Omental fat pad (tissue), 4 donors: ENCODE data around the gene KANK2. TPM values are rescaled to one million over a fixed set of nuclear protein-coding genes. Genes with fewer than 3 reads are reported as not detected.
"Not testable (repeated sequence)": the region's sequence is repeated elsewhere in the genome, so short reads cannot be mapped to it uniquely, and the experiment has no call there.

Source experiments
- ATAC-seq: fragments of 150-250 bp; one replicate; pipeline ENCODE4 v1.9.1; 2016; ENCODE audit warnings: mild to moderate bottlenecking, moderate library complexity; ENCODE audit not compliant: low FRiP score
- DNase-seq: peaks from one replicate; pipeline ENCODE4 v3.0.0-alpha.2; 2019; ENCODE audit warnings: low spot score
- total RNA-seq, 4 donors: library from RNA; depleted of rRNA; stranded (reverse); fragments of >200 nt; gene quantifications; one replicate each; pipeline ENCODE4 v1.1.0, GENCODE V29; 2016
- TF ChIP-seq, protein P1 (sequence below), 3 donors: fragments of 450-650 bp; IDR thresholded peaks; one replicate each; pipeline ENCODE4 v1.5.1; 2016 to 2017; ENCODE audit warnings: antibody characterized with exemption in 3 of 3, mild to moderate bottlenecking in 3 of 3, moderate library complexity in 2 of 3

Gene KANK2
- total RNA-seq, 4 donors from 2014 or later, result 177 to 383 (median 325) TPM

DNA sequence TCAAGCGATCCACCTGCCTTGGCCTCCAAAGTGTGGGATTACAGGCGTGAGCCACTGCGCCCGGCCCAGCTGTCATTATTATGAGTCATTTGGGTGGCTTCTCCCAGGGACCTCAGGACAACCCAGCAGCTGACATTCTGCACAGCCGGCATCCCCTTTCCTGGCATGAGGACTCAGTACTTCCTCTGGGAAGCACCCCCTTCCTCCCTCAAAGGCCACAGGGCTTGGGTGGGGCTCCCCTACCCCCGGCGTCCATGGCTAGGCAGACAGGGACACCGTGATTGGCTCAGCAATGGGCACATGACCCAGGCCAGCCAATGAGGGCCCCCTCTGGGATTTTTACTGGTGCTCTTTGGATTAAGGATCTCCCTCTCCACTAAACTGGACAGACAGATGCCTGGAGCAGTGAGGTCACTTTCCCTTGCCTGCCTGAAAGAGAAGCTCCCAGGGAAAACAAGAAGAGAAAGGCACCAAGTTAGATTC lies 6.0 kb downstream of the KANK2 start:
- TF ChIP-seq, protein P1, sequence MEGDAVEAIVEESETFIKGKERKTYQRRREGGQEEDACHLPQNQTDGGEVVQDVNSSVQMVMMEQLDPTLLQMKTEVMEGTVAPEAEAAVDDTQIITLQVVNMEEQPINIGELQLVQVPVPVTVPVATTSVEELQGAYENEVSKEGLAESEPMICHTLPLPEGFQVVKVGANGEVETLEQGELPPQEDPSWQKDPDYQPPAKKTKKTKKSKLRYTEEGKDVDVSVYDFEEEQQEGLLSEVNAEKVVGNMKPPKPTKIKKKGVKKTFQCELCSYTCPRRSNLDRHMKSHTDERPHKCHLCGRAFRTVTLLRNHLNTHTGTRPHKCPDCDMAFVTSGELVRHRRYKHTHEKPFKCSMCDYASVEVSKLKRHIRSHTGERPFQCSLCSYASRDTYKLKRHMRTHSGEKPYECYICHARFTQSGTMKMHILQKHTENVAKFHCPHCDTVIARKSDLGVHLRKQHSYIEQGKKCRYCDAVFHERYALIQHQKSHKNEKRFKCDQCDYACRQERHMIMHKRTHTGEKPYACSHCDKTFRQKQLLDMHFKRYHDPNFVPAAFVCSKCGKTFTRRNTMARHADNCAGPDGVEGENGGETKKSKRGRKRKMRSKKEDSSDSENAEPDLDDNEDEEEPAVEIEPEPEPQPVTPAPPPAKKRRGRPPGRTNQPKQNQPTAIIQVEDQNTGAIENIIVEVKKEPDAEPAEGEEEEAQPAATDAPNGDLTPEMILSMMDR (IDR thresholded peaks at IDR 0.05), result no peak
- DNase-seq, result peak; percentile 39
- peak; percentile 58 for ATAC-seq

DNA sequence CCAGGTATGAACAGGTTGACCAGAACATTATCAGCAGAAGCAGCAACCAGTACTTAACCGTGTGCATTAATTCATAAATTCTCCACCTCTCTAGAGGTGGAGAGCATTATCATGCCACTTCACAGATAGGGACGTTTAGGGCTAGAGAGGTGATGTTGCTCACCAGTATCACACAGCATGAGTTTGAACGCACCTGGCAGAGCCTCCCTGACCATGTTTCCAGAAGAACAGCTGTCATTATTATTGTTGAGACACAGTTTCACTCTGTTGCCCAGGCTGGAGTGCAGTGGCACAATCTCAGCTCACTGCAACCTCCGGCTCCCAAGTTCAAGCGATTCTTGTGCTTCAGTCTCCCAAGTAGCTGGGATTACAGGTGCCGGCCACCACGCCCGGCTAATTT lies 6.8 kb downstream of the KANK2 start:
- no peak for DNase-seq
- ATAC-seq, result no peak
- TF ChIP-seq, protein P1 (IDR thresholded peaks at IDR 0.05), result no peak

DNA sequence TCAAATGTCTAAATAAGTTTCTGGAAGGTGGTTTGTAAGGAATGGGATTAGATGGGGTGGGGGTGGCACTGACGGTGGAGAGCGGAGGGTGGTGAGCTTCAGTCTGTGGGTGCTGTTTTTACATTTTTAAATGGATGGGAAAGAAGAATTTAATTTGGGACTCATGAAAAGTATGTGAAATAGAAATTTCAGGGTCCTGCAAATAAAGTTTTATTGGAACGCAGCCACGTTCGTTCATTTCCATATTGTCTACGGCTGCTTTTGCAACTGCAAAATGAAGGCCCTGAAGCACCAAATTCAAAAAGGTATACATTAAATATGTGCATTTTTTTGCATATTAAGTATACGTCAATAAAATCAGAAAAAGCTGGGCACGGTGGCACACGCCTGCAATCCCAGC lies 9.9 kb downstream of the KANK2 start:
- DNase-seq (no peak), ATAC-seq (no peak)
- TF ChIP-seq, protein P1 (IDR thresholded peaks at IDR 0.05), result no peak

GRCh38 chr19:11182994-11183393 lies 14.4 kb downstream of the KANK2 start:
- ATAC-seq, result no peak
- TF ChIP-seq, protein P1 (IDR thresholded peaks at IDR 0.05), result no peak
- DNase-seq, result no peak

GRCh38 chr19:11181488-11181887 lies 15.9 kb downstream of the KANK2 start:
- DNase-seq, result no peak
- no peak for ATAC-seq
- TF ChIP-seq, protein P1 (IDR thresholded peaks at IDR 0.05), result no peak

- DNase-seq, ATAC-seq: not testable (repeated sequence)
These were observed 16.4 kb downstream of the KANK2 start for GRCh38 chr19:11180975-11181374.

- TF ChIP-seq, protein P1 (IDR thresholded peaks at IDR 0.05), result no peak
- ATAC-seq (no peak), DNase-seq (no peak)
These were observed 17.0 kb downstream of the KANK2 start for GRCh38 chr19:11180346-11180745.
